ENCODE data around the gene ZNF732.

ZNF732 gene

GRCh38 chr4:336893-337142 is 31.5 kb upstream of the ZNF732 start:
- no peaks in the 10 kb centered on the region for H3K9me3 ChIP-seq
- peak overlapping the region; percentile 83 for H3K27ac ChIP-seq
- peaks cover 18 to 24% of the 10 kb centered on the region in 2 experiments for H3K4me1 ChIP-seq (ENCODE audit: control insufficient read depth in 1 of 2, insufficient read depth in 1 of 2, low read depth in 1 of 2, low read length in 1 of 2)
- peaks cover 20% of the 10 kb centered on the region for H3K27me3 ChIP-seq
- TF ChIP-seq, protein P1, sequence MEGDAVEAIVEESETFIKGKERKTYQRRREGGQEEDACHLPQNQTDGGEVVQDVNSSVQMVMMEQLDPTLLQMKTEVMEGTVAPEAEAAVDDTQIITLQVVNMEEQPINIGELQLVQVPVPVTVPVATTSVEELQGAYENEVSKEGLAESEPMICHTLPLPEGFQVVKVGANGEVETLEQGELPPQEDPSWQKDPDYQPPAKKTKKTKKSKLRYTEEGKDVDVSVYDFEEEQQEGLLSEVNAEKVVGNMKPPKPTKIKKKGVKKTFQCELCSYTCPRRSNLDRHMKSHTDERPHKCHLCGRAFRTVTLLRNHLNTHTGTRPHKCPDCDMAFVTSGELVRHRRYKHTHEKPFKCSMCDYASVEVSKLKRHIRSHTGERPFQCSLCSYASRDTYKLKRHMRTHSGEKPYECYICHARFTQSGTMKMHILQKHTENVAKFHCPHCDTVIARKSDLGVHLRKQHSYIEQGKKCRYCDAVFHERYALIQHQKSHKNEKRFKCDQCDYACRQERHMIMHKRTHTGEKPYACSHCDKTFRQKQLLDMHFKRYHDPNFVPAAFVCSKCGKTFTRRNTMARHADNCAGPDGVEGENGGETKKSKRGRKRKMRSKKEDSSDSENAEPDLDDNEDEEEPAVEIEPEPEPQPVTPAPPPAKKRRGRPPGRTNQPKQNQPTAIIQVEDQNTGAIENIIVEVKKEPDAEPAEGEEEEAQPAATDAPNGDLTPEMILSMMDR (IDR thresholded peaks at IDR 0.05), result no peak
- peak overlapping the region; percentile 88 to 90 for H3K4me3 ChIP-seq (ENCODE audit: low read depth in 1 of 2, low read length in 1 of 2)
- H3K36me3 ChIP-seq, result no peaks in the 10 kb centered on the region

- H3K36me3 ChIP-seq, result no peaks in the 10 kb centered on the region
- TF ChIP-seq, protein P1 (IDR thresholded peaks at IDR 0.05), result no peak
- H3K4me1 ChIP-seq (ENCODE audit: control insufficient read depth in 1 of 2, insufficient read depth in 1 of 2, low read depth in 1 of 2, low read length in 1 of 2), result peaks cover 18 to 24% of the 10 kb centered on the region in 2 experiments
- H3K27me3 ChIP-seq, result peaks cover 20% of the 10 kb centered on the region
- no peaks in the 10 kb centered on the region for H3K9me3 ChIP-seq
- peak overlapping the region; percentile 88 to 90 for H3K4me3 ChIP-seq (ENCODE audit: low read depth in 1 of 2, low read length in 1 of 2)
- peak overlapping the region; percentile 83 for H3K27ac ChIP-seq
Measured at GRCh38 chr4:336099-336892, 31.0 kb upstream of the ZNF732 start.

DNA sequence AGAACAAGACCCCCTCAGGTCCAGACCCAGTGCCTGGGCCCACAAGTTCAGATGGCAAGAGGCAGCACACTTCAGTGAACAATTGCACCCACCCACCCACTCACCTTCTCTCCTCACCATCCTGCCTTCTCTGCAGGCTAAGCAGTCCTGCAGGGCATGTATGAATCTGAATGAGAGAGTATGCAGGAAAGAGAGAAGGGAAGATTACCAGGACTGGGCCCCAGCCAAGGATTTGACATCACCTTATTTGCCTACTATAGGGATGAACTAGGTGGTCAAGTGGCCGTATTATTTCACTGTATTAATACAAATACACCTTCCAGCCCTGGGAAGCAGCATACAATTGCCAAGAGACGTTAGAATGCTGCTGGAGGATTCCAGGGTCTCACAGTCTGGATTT is 30.2 kb upstream of the ZNF732 start:
- H3K4me1 ChIP-seq (ENCODE audit: control insufficient read depth in 1 of 2, insufficient read depth in 1 of 2, low read depth in 1 of 2, low read length in 1 of 2), result peaks cover 18 to 24% of the 10 kb centered on the region in 2 experiments
- H3K4me3 ChIP-seq (ENCODE audit: low read depth in 1 of 2, low read length in 1 of 2), result no peak overlapping the region
- TF ChIP-seq, protein P1 (IDR thresholded peaks at IDR 0.05), result no peak
- no peaks in the 10 kb centered on the region for H3K36me3 ChIP-seq
- peaks cover 20% of the 10 kb centered on the region for H3K27me3 ChIP-seq
- no peaks in the 10 kb centered on the region for H3K9me3 ChIP-seq
- no peak overlapping the region for H3K27ac ChIP-seq

DNA sequence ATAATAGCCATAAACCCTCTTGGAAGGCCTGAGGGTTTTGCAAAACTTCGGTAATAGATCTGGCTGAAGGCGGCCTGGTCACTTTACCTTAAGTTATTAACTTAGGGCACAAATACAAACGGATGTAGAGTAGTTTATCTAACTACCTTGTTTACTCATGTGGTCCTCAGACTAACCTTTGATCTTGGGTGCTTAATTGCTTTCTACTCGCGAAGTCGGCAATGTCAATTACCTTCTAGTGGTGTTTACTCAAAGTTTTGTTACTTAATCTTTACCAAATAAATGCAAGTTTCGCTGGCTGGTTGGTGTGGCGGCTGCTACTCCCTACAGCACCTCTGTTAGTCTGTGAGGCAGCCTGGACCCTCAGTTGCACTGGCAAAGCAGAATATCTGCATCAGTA is 23.5 kb upstream of the ZNF732 start:
- Histone ChIP-seq H3K27ac (no peak overlapping the region), H3K4me1 (ENCODE audit: control insufficient read depth in 1 of 2, insufficient read depth in 1 of 2, low read depth in 1 of 2, low read length in 1 of 2) (no peaks in the 10 kb centered on the region), H3K27me3 (no peaks in the 10 kb centered on the region), H3K36me3 (no peaks in the 10 kb centered on the region), H3K9me3 (no peaks in the 10 kb centered on the region), H3K4me3 (ENCODE audit: low read depth in 1 of 2, low read length in 1 of 2) (no peak overlapping the region)
- TF ChIP-seq, protein P1 (IDR thresholded peaks at IDR 0.05), result no peak

- no peaks in the 10 kb centered on the region for H3K27me3 ChIP-seq
Measured at GRCh38 chr4:314296-314903, 9.1 kb upstream of the ZNF732 start.

More at GRCh38 chr4:314296-314903, 9.1 kb upstream of the ZNF732 start:
- H3K4me3 ChIP-seq (ENCODE audit: low read depth in 1 of 2, low read length in 1 of 2), result no peak overlapping the region
- peaks cover 9% of the 10 kb centered on the region for H3K9me3 ChIP-seq
- TF ChIP-seq, protein P1 (IDR thresholded peaks at IDR 0.05), result no peak
- H3K4me1 ChIP-seq (ENCODE audit: control insufficient read depth in 1 of 2, insufficient read depth in 1 of 2, low read depth in 1 of 2, low read length in 1 of 2), result no peaks in the 10 kb centered on the region
- no peak overlapping the region for H3K27ac ChIP-seq
- H3K36me3 ChIP-seq, result no peaks in the 10 kb centered on the region

Data from neutrophil (primary cell).